ENCODE results near the gene TJP3.

Gene TJP3

GRCh38 chr19:3783660-3784584, 75.7 kb downstream of the TJP3 start:
- H4K20me1 ChIP-seq (ENCODE audit: control insufficient read depth, insufficient read depth, low read depth, low read length) = no peaks in the 10 kb centered on the region
- H3K27ac ChIP-seq (ENCODE audit: low read depth, low read length) = no peak overlapping the region
- H3K9me3 ChIP-seq (ENCODE audit: control insufficient read depth, insufficient read depth, low read length) = peaks cover 18% of the 10 kb centered on the region; the same call in 1 of the 2 replicates
- H3K79me2 ChIP-seq (ENCODE audit: control insufficient read depth, low read length) = no peaks in the 10 kb centered on the region
- no peaks in the 10 kb centered on the region for H3K4me1 ChIP-seq (ENCODE audit: control insufficient read depth, low read length)
- TF ChIP-seq EZH2phosphoT487 (IDR thresholded peaks at IDR 0.05; ENCODE audit: borderline replicate concordance, low read length) = no peak
- TF ChIP-seq, protein P1, sequence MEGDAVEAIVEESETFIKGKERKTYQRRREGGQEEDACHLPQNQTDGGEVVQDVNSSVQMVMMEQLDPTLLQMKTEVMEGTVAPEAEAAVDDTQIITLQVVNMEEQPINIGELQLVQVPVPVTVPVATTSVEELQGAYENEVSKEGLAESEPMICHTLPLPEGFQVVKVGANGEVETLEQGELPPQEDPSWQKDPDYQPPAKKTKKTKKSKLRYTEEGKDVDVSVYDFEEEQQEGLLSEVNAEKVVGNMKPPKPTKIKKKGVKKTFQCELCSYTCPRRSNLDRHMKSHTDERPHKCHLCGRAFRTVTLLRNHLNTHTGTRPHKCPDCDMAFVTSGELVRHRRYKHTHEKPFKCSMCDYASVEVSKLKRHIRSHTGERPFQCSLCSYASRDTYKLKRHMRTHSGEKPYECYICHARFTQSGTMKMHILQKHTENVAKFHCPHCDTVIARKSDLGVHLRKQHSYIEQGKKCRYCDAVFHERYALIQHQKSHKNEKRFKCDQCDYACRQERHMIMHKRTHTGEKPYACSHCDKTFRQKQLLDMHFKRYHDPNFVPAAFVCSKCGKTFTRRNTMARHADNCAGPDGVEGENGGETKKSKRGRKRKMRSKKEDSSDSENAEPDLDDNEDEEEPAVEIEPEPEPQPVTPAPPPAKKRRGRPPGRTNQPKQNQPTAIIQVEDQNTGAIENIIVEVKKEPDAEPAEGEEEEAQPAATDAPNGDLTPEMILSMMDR (IDR thresholded peaks at IDR 0.05; ENCODE audit: low read depth, low read length, poor library complexity, severe bottlenecking) = peak; percentile 69
- H3K4me3 ChIP-seq (ENCODE audit: low read length) = no peak overlapping the region
- no peaks in the 10 kb centered on the region for H3F3A ChIP-seq (ENCODE audit: control insufficient read depth, insufficient read depth)
- H3K9me2 ChIP-seq (replicated peaks; ENCODE audit: control insufficient read depth, low read length) = no peaks in the 10 kb centered on the region
- H3K36me3 ChIP-seq (ENCODE audit: control insufficient read depth, low read length) = no peaks in the 10 kb centered on the region
- H3K27me3 ChIP-seq (ENCODE audit: control insufficient read depth, low read length) = peaks cover 10% of the 10 kb centered on the region; the same call in 1 of the 2 replicates
- no peak overlapping the region for H3K4me2 ChIP-seq (ENCODE audit: low read length)

GRCh38 chr19:3784607-3785450, 76.6 kb downstream of the TJP3 start:
- Histone ChIP-seq H3K79me2 (ENCODE audit: control insufficient read depth, low read length) (no peaks in the 10 kb centered on the region), H3K9me2 (replicated peaks; ENCODE audit: control insufficient read depth, low read length) (no peaks in the 10 kb centered on the region), H3K9me3 (ENCODE audit: control insufficient read depth, insufficient read depth, low read length) (peaks cover 18% of the 10 kb centered on the region; the same call in 1 of the 2 replicates), H4K20me1 (ENCODE audit: control insufficient read depth, insufficient read depth, low read depth, low read length) (no peaks in the 10 kb centered on the region), H3K4me2 (ENCODE audit: low read length) (no peak overlapping the region), H3F3A (ENCODE audit: control insufficient read depth, insufficient read depth) (no peaks in the 10 kb centered on the region), H3K27ac (ENCODE audit: low read depth, low read length) (no peak overlapping the region), H3K4me3 (ENCODE audit: low read length) (no peak overlapping the region), H3K27me3 (ENCODE audit: control insufficient read depth, low read length) (peaks cover 10% of the 10 kb centered on the region; the same call in 1 of the 2 replicates), H3K4me1 (ENCODE audit: control insufficient read depth, low read length) (no peaks in the 10 kb centered on the region), H3K36me3 (ENCODE audit: control insufficient read depth, low read length) (no peaks in the 10 kb centered on the region)
- TF ChIP-seq EZH2phosphoT487 (IDR thresholded peaks at IDR 0.05; ENCODE audit: borderline replicate concordance, low read length) = no peak
- TF ChIP-seq, protein P1 (IDR thresholded peaks at IDR 0.05; ENCODE audit: low read depth, low read length, poor library complexity, severe bottlenecking) = no peak

DNA sequence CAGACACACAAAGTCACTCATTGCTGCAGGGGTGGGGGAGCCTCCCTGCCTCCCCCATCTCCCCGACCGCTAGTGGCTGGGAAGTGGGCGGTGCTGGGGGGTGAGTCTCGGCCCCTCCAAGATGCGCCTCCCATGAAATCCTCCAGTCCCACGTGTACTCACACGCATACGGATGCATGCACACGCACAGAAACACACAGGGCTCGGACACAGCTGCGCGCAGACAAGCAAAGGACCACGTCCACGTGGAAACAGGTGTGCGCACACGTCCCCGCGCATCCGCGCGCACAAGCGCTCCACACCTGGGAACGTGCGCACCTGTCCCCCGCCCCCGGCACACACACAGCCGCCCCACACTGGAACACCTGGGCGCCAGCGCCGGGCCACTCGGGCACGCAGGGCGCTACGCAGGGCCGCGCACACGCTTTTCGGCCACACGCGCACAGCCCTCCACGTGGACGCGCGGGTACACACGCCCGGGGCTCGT, 77.3 kb downstream of the TJP3 start:
- TF ChIP-seq, protein P1 (IDR thresholded peaks at IDR 0.05; ENCODE audit: low read depth, low read length, poor library complexity, severe bottlenecking) = no peak
- no peak for TF ChIP-seq EZH2phosphoT487 (IDR thresholded peaks at IDR 0.05; ENCODE audit: borderline replicate concordance, low read length)
- Histone ChIP-seq H3K4me1 (ENCODE audit: control insufficient read depth, low read length) (no peaks in the 10 kb centered on the region), H3K27me3 (ENCODE audit: control insufficient read depth, low read length) (peaks cover 10% of the 10 kb centered on the region; the same call in 1 of the 2 replicates), H3K27ac (ENCODE audit: low read depth, low read length) (no peak overlapping the region), H3K9me2 (replicated peaks; ENCODE audit: control insufficient read depth, low read length) (no peaks in the 10 kb centered on the region), H3K4me3 (ENCODE audit: low read length) (no peak overlapping the region), H3F3A (ENCODE audit: control insufficient read depth, insufficient read depth) (no peaks in the 10 kb centered on the region), H3K9me3 (ENCODE audit: control insufficient read depth, insufficient read depth, low read length) (peaks cover 18% of the 10 kb centered on the region; the same call in 1 of the 2 replicates), H3K4me2 (ENCODE audit: low read length) (no peak overlapping the region), H3K79me2 (ENCODE audit: control insufficient read depth, low read length) (no peaks in the 10 kb centered on the region), H3K36me3 (ENCODE audit: control insufficient read depth, low read length) (no peaks in the 10 kb centered on the region), H4K20me1 (ENCODE audit: control insufficient read depth, insufficient read depth, low read depth, low read length) (no peaks in the 10 kb centered on the region)

All from DOHH2 (cell line).